Parathyroid adenoma (tissue), 2 donors: ENCODE measurements around the gene KIF26A.
A peak's percentile ranks its signal among the peaks of the same experiment; 100 is the strongest.

Source experiments
- H2AFZ ChIP-seq: fragments of 300-600 bp; sonication (generic); one replicate; pipeline ENCODE4 v1.7.0; 2017; ENCODE audit warnings: antibody characterized with exemption, mild to moderate bottlenecking
- H3K27ac ChIP-seq: fragments of 300-600 bp; sonication (generic); one replicate; pipeline ENCODE4 v1.7.0; 2017
- H3K27me3 ChIP-seq: fragments of 300-600 bp; sonication (generic); one replicate; pipeline ENCODE4 v1.7.0; 2017; ENCODE audit warnings: low read length; ENCODE audit not compliant: control insufficient read depth, insufficient read depth
- H3K36me3 ChIP-seq: fragments of 300-600 bp; sonication (generic); one replicate; pipeline ENCODE4 v1.7.0; 2017; ENCODE audit warnings: low read length; ENCODE audit not compliant: control insufficient read depth, insufficient read depth
- H3K4me1 ChIP-seq: fragments of 300-600 bp; sonication (generic); one replicate; pipeline ENCODE4 v1.7.0; 2017; ENCODE audit warnings: control low read depth
- H3K4me2 ChIP-seq: fragments of 300-600 bp; sonication (generic); one replicate; pipeline ENCODE4 v1.7.0; 2017; ENCODE audit warnings: low read length
- H3K4me3 ChIP-seq: fragments of 300-600 bp; sonication (generic); one replicate; pipeline ENCODE4 v1.7.0; 2017; ENCODE audit warnings: low read depth, low read length
- H3K79me2 ChIP-seq: fragments of 300-600 bp; sonication (generic); one replicate; pipeline ENCODE4 v1.7.0; 2017; ENCODE audit warnings: control low read depth
- H3K9ac ChIP-seq: fragments of 300-600 bp; sonication (generic); one replicate; pipeline ENCODE4 v1.7.0; 2017; ENCODE audit warnings: mild to moderate bottlenecking
- H3K9me3 ChIP-seq: fragments of 300-600 bp; sonication (generic); one replicate; pipeline ENCODE4 v1.7.0; 2017; ENCODE audit warnings: low read length; ENCODE audit not compliant: control insufficient read depth
- CTCF ChIP-seq: fragments of 300-600 bp; sonication (generic); IDR thresholded peaks from one replicate; pipeline ENCODE4 v1.7.0; 2017; ENCODE audit warnings: antibody characterized with exemption, mild to moderate bottlenecking
- donor health status: primary hyperparathyroidism.

KIF26A gene

GRCh38 chr14:104171895-104172294, 33.5 kb downstream of the KIF26A start:
- Histone ChIP-seq H3K9ac (no peak overlapping the region), H3K36me3 (no peaks in the 10 kb centered on the region), H2AFZ (peak overlapping the region; percentile 82), H3K9me3 (no peaks in the 10 kb centered on the region), H3K4me3 (peak overlapping the region; percentile 24), H3K4me1 (peaks cover 3% of the 10 kb centered on the region), H3K4me2 (peak overlapping the region; percentile 52), H3K27ac (no peak overlapping the region), H3K27me3 (no peaks in the 10 kb centered on the region), H3K79me2 (no peaks in the 10 kb centered on the region)
- TF ChIP-seq CTCF: no peak

GRCh38 chr14:104172349-104172748, 34.0 kb downstream of the KIF26A start:
- no peak overlapping the region for H3K27ac ChIP-seq
- no peaks in the 10 kb centered on the region for H3K9me3 ChIP-seq
- peak overlapping the region; percentile 52 for H3K4me2 ChIP-seq
- H3K36me3 ChIP-seq: no peaks in the 10 kb centered on the region
- peaks cover 3% of the 10 kb centered on the region for H3K4me1 ChIP-seq
- peak overlapping the region; percentile 82 for H2AFZ ChIP-seq
- TF ChIP-seq CTCF: no peak
- H3K79me2 ChIP-seq: no peaks in the 10 kb centered on the region
- peak overlapping the region; percentile 24 for H3K4me3 ChIP-seq
- H3K9ac ChIP-seq: no peak overlapping the region
- no peaks in the 10 kb centered on the region for H3K27me3 ChIP-seq

GRCh38 chr14:104172880-104173279, 34.5 kb downstream of the KIF26A start:
- no peak overlapping the region for H3K4me2 ChIP-seq
- H2AFZ ChIP-seq: no peak overlapping the region
- no peaks in the 10 kb centered on the region for H3K79me2 ChIP-seq
- no peak for TF ChIP-seq CTCF
- H3K27me3 ChIP-seq: no peaks in the 10 kb centered on the region
- no peak overlapping the region for H3K9ac ChIP-seq
- H3K36me3 ChIP-seq: no peaks in the 10 kb centered on the region
- no peak overlapping the region for H3K27ac ChIP-seq
- no peak overlapping the region for H3K4me3 ChIP-seq
- no peaks in the 10 kb centered on the region for H3K9me3 ChIP-seq
- peaks cover 3% of the 10 kb centered on the region for H3K4me1 ChIP-seq

- Histone ChIP-seq H3K4me3 (no peak overlapping the region), H3K9ac (no peak overlapping the region), H3K79me2 (no peaks in the 10 kb centered on the region), H3K36me3 (no peaks in the 10 kb centered on the region), H2AFZ (no peak overlapping the region), H3K4me1 (peaks cover 3% of the 10 kb centered on the region), H3K27ac (no peak overlapping the region), H3K27me3 (no peaks in the 10 kb centered on the region), H3K4me2 (no peak overlapping the region), H3K9me3 (no peaks in the 10 kb centered on the region)
- TF ChIP-seq CTCF: no peak
These were observed 35.7 kb downstream of the KIF26A start for GRCh38 chr14:104174051-104174450.

- Histone ChIP-seq H3K4me1 (peaks cover 3% of the 10 kb centered on the region), H3K27ac (no peak overlapping the region), H3K4me2 (no peak overlapping the region), H3K4me3 (no peak overlapping the region), H3K27me3 (no peaks in the 10 kb centered on the region), H3K9ac (no peak overlapping the region), H2AFZ (no peak overlapping the region), H3K9me3 (no peaks in the 10 kb centered on the region), H3K79me2 (no peaks in the 10 kb centered on the region), H3K36me3 (no peaks in the 10 kb centered on the region)
- TF ChIP-seq CTCF: no peak
These were observed 36.7 kb downstream of the KIF26A start for GRCh38 chr14:104175041-104175440.
